Prostate gland (tissue), 2 donors: Measurements from ENCODE around the gene LRRTM3. TPM values are rescaled to one million over a fixed set of nuclear protein-coding genes. Genes with fewer than 3 reads are reported as not detected.

ENCODE experiments used
- DNase-seq: peaks from one replicate; pipeline ENCODE4 v3.0.0-alpha.2; 2019; ENCODE audit warnings: low spot score
- H3K27ac ChIP-seq, 2 donors: fragments of 200-600 bp; sonication (generic); 2 replicates each; pipeline ENCODE4 v1.5.1; 2017 to 2019
- H3K27me3 ChIP-seq: fragments of 200-600 bp; sonication (generic); replicated peaks from 2 replicates; pipeline ENCODE4 v1.5.1; 2019; ENCODE audit not compliant: insufficient read depth
- H3K36me3 ChIP-seq, 2 donors: fragments of 200-600 bp; sonication (generic); 1 replicate in 1 of 2; 2 replicates in 1 of 2; pipeline versions ENCODE4 v1.5.1 to v1.8.1; 2017 to 2019
- H3K4me1 ChIP-seq: fragments of 200-600 bp; sonication (generic); replicated peaks from 2 replicates; pipeline ENCODE4 v1.5.1; 2019
- H3K4me3 ChIP-seq, 2 donors: fragments of 200-600 bp; sonication (generic); 2 replicates each; pipeline ENCODE4 v1.5.1; 2017 to 2019
- H3K9me3 ChIP-seq: fragments of 200-600 bp; sonication (generic); 2 replicates; pipeline ENCODE4 v1.5.1; 2017
- POLR2A ChIP-seq: fragments of 450-650 bp; IDR thresholded peaks from one replicate; pipeline ENCODE4 v1.6.1; 2016; ENCODE audit warnings: antibody characterized with exemption, mild to moderate bottlenecking
- POLR2AphosphoS5 ChIP-seq: sonication (generic); formaldehyde crosslinking; IDR thresholded peaks from one replicate; pipeline ENCODE4 v1.6.1; 2017; ENCODE audit warnings: antibody characterized with exemption
- WGBS: methylation state at CpG from one replicate; pipeline ENCODE4 v1.1.5; 2018; 5-methylcytosine and 5-hydroxymethylcytosine counted together
- intact Hi-C: fragments of 100-400 bp; cut with DNase I; formaldehyde crosslinking; loops from one replicate; pipeline ENCODE4 v1.14.2; 2022
- total RNA-seq, 2 donors: library from RNA; depleted of rRNA; stranded (reverse); fragments of >200 nt; gene quantifications; one replicate each; pipeline ENCODE4 v1.1.0, GENCODE V29; 2016
- TF ChIP-seq, protein P1 (sequence below), 4 experiments: fragments of 200-600 bp in 2 of 4; fragments of 450-650 bp in 2 of 4; sonication (generic) in 2 of 4; IDR thresholded peaks; 1 replicate in 3 of 4; 2 replicates in 1 of 4; pipeline ENCODE4 v1.5.1; 2016 to 2019; ENCODE audit warnings: antibody characterized with exemption in 4 of 4, mild to moderate bottlenecking in 2 of 4, moderate library complexity in 2 of 4

The LRRTM3 gene
- total RNA-seq, 2 donors from 2014 or later: 0.14 to 2.3 TPM

DNA sequence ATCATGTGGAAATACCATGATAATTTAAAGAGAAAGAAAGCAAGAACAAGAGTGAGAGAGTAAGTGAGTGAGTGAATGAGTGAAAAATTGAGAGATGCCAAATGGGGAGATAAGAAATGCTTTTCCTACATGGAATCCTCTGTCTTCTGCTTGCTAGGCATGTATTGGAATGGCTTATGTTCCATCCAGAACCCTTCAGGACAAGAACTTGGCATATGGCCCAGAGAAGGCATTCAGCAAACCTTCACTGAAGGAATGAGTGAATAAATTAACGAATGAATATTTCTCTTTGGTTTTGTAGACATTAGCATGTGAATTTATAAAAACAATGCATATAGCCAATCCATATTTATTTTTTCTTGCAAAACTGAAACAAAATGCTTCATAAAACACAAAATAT, 162.2 kb downstream of the LRRTM3 start:
- Histone ChIP-seq H3K27me3 (no peaks in the 10 kb centered on the region), H3K27ac (no peak overlapping the region), H3K4me3 (no peak overlapping the region), H3K9me3 (no peaks in the 10 kb centered on the region), H3K36me3 (no peaks in the 10 kb centered on the region), H3K4me1 (no peaks in the 10 kb centered on the region)
- 64% methylated on average over 1 of the region's 1 CpG for WGBS
- no peak for DNase-seq
- intact Hi-C loops: no loop called here
- no peak for TF ChIP-seq POLR2A
- TF ChIP-seq, protein P1, sequence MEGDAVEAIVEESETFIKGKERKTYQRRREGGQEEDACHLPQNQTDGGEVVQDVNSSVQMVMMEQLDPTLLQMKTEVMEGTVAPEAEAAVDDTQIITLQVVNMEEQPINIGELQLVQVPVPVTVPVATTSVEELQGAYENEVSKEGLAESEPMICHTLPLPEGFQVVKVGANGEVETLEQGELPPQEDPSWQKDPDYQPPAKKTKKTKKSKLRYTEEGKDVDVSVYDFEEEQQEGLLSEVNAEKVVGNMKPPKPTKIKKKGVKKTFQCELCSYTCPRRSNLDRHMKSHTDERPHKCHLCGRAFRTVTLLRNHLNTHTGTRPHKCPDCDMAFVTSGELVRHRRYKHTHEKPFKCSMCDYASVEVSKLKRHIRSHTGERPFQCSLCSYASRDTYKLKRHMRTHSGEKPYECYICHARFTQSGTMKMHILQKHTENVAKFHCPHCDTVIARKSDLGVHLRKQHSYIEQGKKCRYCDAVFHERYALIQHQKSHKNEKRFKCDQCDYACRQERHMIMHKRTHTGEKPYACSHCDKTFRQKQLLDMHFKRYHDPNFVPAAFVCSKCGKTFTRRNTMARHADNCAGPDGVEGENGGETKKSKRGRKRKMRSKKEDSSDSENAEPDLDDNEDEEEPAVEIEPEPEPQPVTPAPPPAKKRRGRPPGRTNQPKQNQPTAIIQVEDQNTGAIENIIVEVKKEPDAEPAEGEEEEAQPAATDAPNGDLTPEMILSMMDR (IDR thresholded peaks at IDR 0.05): no peak
- TF ChIP-seq POLR2AphosphoS5: no peak

DNA sequence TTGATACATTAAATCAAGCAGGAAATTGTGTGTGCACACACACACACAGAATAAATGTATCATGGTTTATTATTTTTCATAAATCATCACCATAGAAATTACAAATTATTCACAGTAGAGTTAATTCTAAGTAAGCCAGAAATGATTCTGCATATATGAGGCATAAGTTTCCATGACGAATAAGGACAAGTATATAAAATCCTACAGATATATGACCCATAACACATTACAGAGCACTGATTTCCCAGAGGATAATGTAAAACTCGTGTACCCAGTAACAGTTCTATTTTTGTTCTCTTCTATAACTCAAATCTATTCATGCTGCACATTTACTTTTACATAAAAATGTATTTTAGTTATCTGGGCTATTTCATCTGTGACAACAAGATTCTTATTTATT, 169.7 kb downstream of the LRRTM3 start:
- no peak for DNase-seq
- no peaks in the 10 kb centered on the region for H3K9me3 ChIP-seq
- H3K36me3 ChIP-seq: no peaks in the 10 kb centered on the region
- intact Hi-C loops: no loop called here
- H3K4me1 ChIP-seq: no peaks in the 10 kb centered on the region
- WGBS: 32% methylated on average over 2 of the region's 2 CpGs
- H3K27me3 ChIP-seq: no peaks in the 10 kb centered on the region
- H3K4me3 ChIP-seq: no peak overlapping the region
- TF ChIP-seq POLR2A (no peak), POLR2AphosphoS5 (no peak)
- TF ChIP-seq, protein P1 (IDR thresholded peaks at IDR 0.05): no peak
- no peak overlapping the region for H3K27ac ChIP-seq

DNA sequence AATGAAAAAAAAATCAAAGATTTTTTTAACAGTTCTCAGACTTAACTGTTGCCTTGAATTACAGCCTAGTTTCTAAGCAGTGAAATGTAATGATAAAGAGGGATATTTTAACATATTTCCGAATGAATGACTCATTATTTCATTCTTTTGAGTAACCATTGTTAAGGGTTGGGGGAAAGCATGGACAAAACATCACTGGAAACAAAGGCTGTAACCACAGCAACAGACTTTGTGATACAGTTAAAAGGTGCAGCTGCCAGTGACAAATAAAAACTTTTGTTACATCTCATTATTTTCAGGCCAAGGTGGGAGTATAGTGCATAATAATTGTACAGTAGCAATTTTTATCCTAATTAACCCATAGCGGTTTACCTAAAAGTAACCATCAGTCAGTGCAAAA, 172.6 kb downstream of the LRRTM3 start:
- DNase-seq: no peak
- no peaks in the 10 kb centered on the region for H3K4me1 ChIP-seq
- 55% methylated on average over 2 of the region's 2 CpGs for WGBS
- TF ChIP-seq POLR2A: no peak
- no peak for TF ChIP-seq POLR2AphosphoS5
- no peaks in the 10 kb centered on the region for H3K9me3 ChIP-seq
- no peaks in the 10 kb centered on the region for H3K36me3 ChIP-seq
- no peak overlapping the region for H3K4me3 ChIP-seq
- no peaks in the 10 kb centered on the region for H3K27me3 ChIP-seq
- intact Hi-C loops: no loop called here
- H3K27ac ChIP-seq: no peak overlapping the region

DNA sequence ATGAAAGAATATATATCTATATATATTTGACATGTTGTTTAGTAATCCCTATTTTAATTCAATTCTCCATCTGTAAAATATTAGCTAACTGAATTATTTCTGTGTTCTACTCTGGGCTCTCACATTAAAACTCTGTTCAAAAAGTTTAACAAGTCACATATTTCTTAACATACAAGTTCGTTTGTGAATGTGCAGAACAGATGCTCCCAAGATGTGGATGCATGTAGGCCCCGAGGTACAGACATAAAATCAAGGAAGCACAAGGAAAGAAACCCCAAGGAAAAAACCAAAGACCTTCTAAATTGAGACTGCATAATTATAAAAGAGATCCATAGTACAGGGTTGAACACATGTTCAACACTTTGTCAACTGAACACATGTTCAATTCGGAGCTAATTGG, 175.1 kb downstream of the LRRTM3 start:
- no peak for DNase-seq
- WGBS: 74% methylated on average over 3 of the region's 3 CpGs
- Histone ChIP-seq H3K4me3 (no peak overlapping the region), H3K4me1 (no peaks in the 10 kb centered on the region), H3K36me3 (no peaks in the 10 kb centered on the region), H3K9me3 (no peaks in the 10 kb centered on the region), H3K27me3 (no peaks in the 10 kb centered on the region), H3K27ac (no peak overlapping the region)
- intact Hi-C loops: no loop called here
- TF ChIP-seq, protein P1 (IDR thresholded peaks at IDR 0.05): no peak
- TF ChIP-seq POLR2A (no peak), POLR2AphosphoS5 (no peak)

DNA sequence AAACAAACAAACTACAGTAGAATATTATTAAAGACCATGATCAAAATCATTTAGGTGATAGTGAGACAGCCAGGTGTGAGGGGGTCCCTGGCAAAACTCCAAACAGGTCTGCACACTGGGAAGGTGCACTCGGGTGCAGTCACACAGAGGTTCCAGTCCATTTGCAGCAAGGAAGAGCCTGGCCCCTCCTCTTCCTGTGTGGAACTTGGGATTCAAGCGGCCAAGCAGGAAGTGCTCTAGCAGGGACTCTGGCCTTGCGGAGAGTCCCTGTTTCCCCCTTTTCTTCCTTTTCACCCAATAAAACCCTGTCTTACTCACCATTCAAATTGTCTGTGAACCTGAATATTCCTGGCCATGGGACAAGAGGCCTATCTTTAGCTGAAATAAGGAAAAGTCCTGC, 181.8 kb downstream of the LRRTM3 start:
- H3K27ac ChIP-seq: no peak overlapping the region
- no peak overlapping the region for H3K4me3 ChIP-seq
- H3K9me3 ChIP-seq: no peaks in the 10 kb centered on the region
- no peaks in the 10 kb centered on the region for H3K36me3 ChIP-seq
- WGBS: 83% methylated on average over 3 of the region's 3 CpGs
- TF ChIP-seq POLR2A (no peak), POLR2AphosphoS5 (no peak)
- TF ChIP-seq, protein P1 (IDR thresholded peaks at IDR 0.05): no peak
- no peaks in the 10 kb centered on the region for H3K4me1 ChIP-seq
- intact Hi-C loops: no loop called here
- H3K27me3 ChIP-seq: no peaks in the 10 kb centered on the region
- DNase-seq: no peak
